ENCODE measurements around the gene KDM4B.
"Not testable (repeated sequence)": the region's sequence is repeated elsewhere in the genome, so short reads cannot be mapped to it uniquely, and the experiment has no call there.

- not testable (repeated sequence) for TF ChIP-seq EZH2 (IDR thresholded peaks at IDR 0.05; ENCODE audit: low read depth, low read length, severe bottlenecking); CTBP2 (IDR thresholded peaks at IDR 0.05; ENCODE audit: borderline replicate concordance, insufficient read depth, insufficient read length, low read length); CTCF (IDR thresholded peaks at IDR 0.05; ENCODE audit: control extremely low read depth in 1 of 3, insufficient read depth in 1 of 3, low read depth in 1 of 3, low read length in 3 of 3); PHF8 (conservative IDR thresholded peaks at IDR 0.05; ENCODE audit: low read depth, low read length); EGR1 (IDR thresholded peaks at IDR 0.05; ENCODE audit: borderline replicate concordance, low read depth, low read length); GTF2F1 (IDR thresholded peaks at IDR 0.05; ENCODE audit: borderline replicate concordance, low read depth, low read length); HDAC2 (IDR thresholded peaks at IDR 0.05; ENCODE audit: borderline replicate concordance in 1 of 2, low read depth in 2 of 2, low read length in 2 of 2); SRF (IDR thresholded peaks at IDR 0.05; ENCODE audit: low read depth, low read length); SIN3A (conservative IDR thresholded peaks at IDR 0.05 in 1 of 2, IDR thresholded peaks at IDR 0.05 in 1 of 2; ENCODE audit: low read depth in 1 of 2, low read length in 2 of 2); ATF3 (IDR thresholded peaks at IDR 0.05; ENCODE audit: insufficient read depth, low read depth, low read length); CREB1 (IDR thresholded peaks at IDR 0.05); USF2 (IDR thresholded peaks at IDR 0.05; ENCODE audit: low read length)
Observed at GRCh38 chr19:4941638-4942169, 27.2 kb upstream of the KDM4B start.
